Fibroblast of villous mesenchyme (primary cell): ENCODE results near the gene GRID2IP. TPM values are rescaled to one million over a fixed set of nuclear protein-coding genes. Genes with fewer than 3 reads are reported as not detected.

Experiments used
- DNase-seq: peaks from one replicate; pipeline ENCODE4 v3.0.0-alpha.2; 2010; ENCODE audit warnings: low read depth
- H3K4me3 ChIP-seq: 2 replicates; pipeline ENCODE4 v1.5.1; 2011; ENCODE audit warnings: low read depth, mild to moderate bottlenecking, low read length
- CTCF ChIP-seq: IDR thresholded peaks from 2 replicates; pipeline ENCODE4 v1.5.1; 2012; ENCODE audit warnings: low read depth, mild to moderate bottlenecking, low read length; ENCODE audit not compliant: insufficient read depth
- total RNA-seq: library from RNA; depleted of rRNA; stranded (reverse); fragments of >200 nt; gene quantifications from 2 replicates; pipeline ENCODE4 v1.2.3, GENCODE V29; 2012

Gene GRID2IP
- total RNA-seq, 1 donor: not detected

- no peak for TF ChIP-seq CTCF
- DNase-seq: no peak
These were observed 8.9 kb downstream of the GRID2IP start for GRCh38 chr7:6542368-6542767.

DNA sequence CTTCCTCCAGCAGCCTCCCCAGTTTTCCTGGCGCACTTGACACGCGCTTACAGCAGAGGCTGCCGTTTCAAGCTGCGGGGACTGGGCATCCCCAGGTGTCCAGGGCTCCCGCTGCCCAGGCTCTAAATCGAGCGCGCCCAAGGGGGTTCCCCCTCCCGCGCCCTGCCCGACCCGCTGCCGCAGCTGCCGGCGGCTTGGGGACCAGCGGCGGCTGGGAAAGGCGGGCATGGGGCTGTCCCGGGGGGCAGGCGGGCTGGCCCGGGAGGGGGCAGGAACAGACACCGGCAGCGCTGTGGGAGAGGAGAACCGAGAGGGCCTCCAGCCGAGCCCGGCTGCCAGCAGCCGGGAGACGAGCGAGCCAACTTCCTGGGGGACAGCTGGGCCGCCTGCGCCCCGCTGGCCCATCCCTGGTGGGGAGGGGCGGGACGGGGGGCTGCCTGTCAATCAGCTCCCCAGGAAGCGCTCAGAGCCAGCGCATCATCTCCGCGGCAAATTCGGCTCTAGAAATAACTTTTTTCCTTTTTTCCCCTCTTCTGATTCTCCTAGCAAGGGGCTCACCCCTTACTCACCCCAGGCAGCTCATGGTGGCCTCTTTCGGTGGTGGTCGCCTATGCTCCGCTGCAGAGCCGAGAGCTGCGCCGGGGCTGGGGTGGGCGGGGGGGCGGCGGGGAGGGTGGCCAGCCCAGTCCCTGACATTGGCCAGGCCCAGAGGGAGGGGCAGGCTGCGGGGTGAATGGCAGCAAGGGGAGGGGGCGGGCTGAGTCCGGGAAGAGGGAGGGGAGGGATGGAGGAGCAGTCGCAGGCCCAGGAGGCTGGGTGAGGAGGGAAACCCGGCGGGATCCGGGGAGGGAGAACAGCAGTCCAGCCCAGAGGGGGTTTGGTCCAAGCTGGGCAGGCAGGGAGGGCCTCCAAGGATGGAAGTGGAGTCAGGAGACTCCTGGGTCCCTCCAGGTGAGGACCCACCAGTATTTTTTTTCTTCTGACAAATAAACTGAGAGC is 14.7 kb downstream of the GRID2IP start:
- no peak for TF ChIP-seq CTCF
- H3K4me3 ChIP-seq: peak overlapping the region; percentile 6
- no peak for DNase-seq

More at GRCh38 chr7:6542368-6542767, 8.9 kb downstream of the GRID2IP start:
- no peak overlapping the region for H3K4me3 ChIP-seq

- H3K4me3 ChIP-seq: no peak overlapping the region
- DNase-seq: no peak
- TF ChIP-seq CTCF: no peak
These were observed 17.3 kb downstream of the GRID2IP start for GRCh38 chr7:6533893-6534495.

- no peak overlapping the region for H3K4me3 ChIP-seq
- TF ChIP-seq CTCF: no peak
- no peak for DNase-seq
These were observed 18.7 kb downstream of the GRID2IP start for GRCh38 chr7:6532516-6532915.

- no peak for TF ChIP-seq CTCF
- no peak overlapping the region for H3K4me3 ChIP-seq
- DNase-seq: no peak
These were observed 19.6 kb downstream of the GRID2IP start for GRCh38 chr7:6531492-6532279.

DNA sequence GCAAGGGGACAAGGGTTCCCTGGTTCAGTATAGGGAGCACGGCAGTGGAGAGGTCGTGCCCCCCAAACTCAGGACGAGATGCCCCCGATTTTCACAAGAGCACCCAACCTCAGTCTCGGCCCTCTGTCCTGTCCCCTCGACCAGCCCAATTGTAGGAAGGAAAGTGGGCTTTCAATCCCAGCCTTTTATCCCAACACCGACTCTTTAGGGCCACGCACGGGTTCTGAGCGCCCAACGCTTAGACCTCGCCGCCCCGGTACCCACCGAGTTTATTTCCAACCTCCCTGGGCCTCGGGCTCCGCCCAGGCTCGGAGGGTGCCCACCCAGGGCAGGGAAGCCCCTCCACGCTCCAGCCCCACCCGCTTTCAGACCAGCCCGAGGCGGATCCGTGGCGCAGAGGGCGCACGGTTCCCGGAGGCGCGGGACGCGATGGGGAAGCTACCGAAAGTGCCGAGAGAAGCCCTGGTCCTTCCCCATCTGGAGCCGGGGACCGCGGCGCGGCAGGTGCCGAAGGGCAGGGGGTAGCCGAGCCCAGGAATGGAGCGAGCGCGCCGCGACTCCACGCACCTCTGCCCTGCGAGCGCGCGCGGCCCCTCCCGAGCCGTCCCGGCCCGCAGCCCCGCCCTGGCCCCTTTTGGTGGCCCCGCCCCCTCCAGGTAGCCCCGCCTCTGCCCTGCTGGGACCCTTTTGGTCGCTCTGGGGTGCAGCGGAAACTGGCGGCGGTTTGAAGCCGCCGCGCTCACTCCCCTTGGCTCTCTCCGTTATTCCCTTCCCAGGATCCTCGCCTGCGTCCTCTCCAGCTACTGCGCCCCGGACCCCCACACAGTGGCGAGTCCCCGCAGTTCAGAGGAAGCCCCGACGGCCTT is 20.4 kb downstream of the GRID2IP start:
- no peak for DNase-seq
- H3K4me3 ChIP-seq: peak overlapping the region; percentile 23
- no peak for TF ChIP-seq CTCF
